Testis (tissue), 5 donors: Measurements from ENCODE around the gene FOXR2. TPM values are rescaled to one million over a fixed set of nuclear protein-coding genes. Genes with fewer than 3 reads are reported as not detected.

Source experiments
- DNase-seq: peaks from one replicate; pipeline ENCODE4 v3.0.0-alpha.2; 2019
- H3K27ac ChIP-seq, 2 donors: fragments of 200-600 bp; sonication (generic); one replicate each; pipeline ENCODE4 v1.5.1; 2019
- H3K27me3 ChIP-seq: fragments of 200-600 bp; sonication (generic); one replicate; pipeline ENCODE4 v1.5.1; 2019
- H3K36me3 ChIP-seq: fragments of 200-600 bp; sonication (generic); one replicate; pipeline ENCODE4 v1.5.1; 2017; ENCODE audit warnings: low read depth; ENCODE audit errors: missing control alignments
- H3K4me1 ChIP-seq: fragments of 200-600 bp; sonication (generic); one replicate; pipeline ENCODE4 v1.5.1; 2019
- H3K4me3 ChIP-seq, 2 donors: fragments of 200-600 bp; sonication (generic); one replicate each; pipeline ENCODE4 v1.5.1; 2017 to 2019
- H3K9me3 ChIP-seq: fragments of 200-600 bp; sonication (generic); one replicate; pipeline ENCODE4 v1.5.1; 2017
- CTCF ChIP-seq, 3 experiments: fragments of 450-650 bp in 2 of 3; fragments of 200-600 bp in 1 of 3; sonication (generic) in 1 of 3; IDR thresholded peaks; one replicate each; pipeline ENCODE4 v1.5.1; 2016 to 2019; ENCODE audit warnings: antibody characterized with exemption in 3 of 3, mild to moderate bottlenecking in 2 of 3, moderate library complexity in 1 of 3
- POLR2A ChIP-seq: fragments of 450-650 bp; IDR thresholded peaks from one replicate; pipeline ENCODE4 v1.6.1; 2017; ENCODE audit warnings: antibody characterized with exemption, mild to moderate bottlenecking, moderate library complexity
- WGBS, 2 donors: methylation state at CpG; one replicate each; pipeline ENCODE4 v1.1.5; 2018; 5-methylcytosine and 5-hydroxymethylcytosine counted together
- intact Hi-C: fragments of 100-400 bp; cut with DNase I; formaldehyde crosslinking; loops from one replicate; pipeline ENCODE4 v1.15.1; 2023; ENCODE audit warnings: low total_unique reads
- long read RNA-seq, 2 donors: transcript quantifications; one replicate each; lab custom pipeline, GENCODE V29; 2026
- polyA plus RNA-seq: library from polyadenylated mRNA; stranded (reverse); fragments of 350-450 nt; fragmentation: Illumina TruSeq; extraction: RNeasy Lipid Tissue Mini Kit (QIAGEN cat#74804); gene quantifications from one replicate; pipeline ENCODE4 v1.2.3, GENCODE V29; 2014; ENCODE audit warnings: low read depth, low replicate concordance; ENCODE audit not compliant: insufficient read depth
- total RNA-seq, 2 donors: library from RNA; depleted of rRNA; stranded (reverse); fragments of >200 nt; gene quantifications; one replicate each; pipeline ENCODE4 v1.2.3, GENCODE V29; 2016

Gene FOXR2
- total RNA-seq, result 1 to 10 TPM; 3.3 to 5.6 TPM
- 2.3 TPM for polyA plus RNA-seq
- long read RNA-seq, donor 1, result 0 reads
- long read RNA-seq, donor 2, result 0 reads

- Histone ChIP-seq H3K9me3 (no peaks in the 10 kb centered on the region), H3K4me3 (no peak within 1 kb of the TSS), H3K27ac (no peak within 1 kb of the TSS), H3K27me3 (no peaks in the 10 kb centered on the region), H3K4me1 (no peaks in the 10 kb centered on the region), H3K36me3 (no peaks in the 10 kb centered on the region)
- DNase-seq, result no peak
- 92 to 96% methylated on average over 1 of the region's 1 CpG for WGBS, 2 donors
- intact Hi-C loops, result no loop called here
- TF ChIP-seq POLR2A (no peak), CTCF (IDR thresholded peaks at IDR 0.05) (no peak)
These were observed at the start of gene FOXR2 for GRCh38 chrX:55623100-55623499. Gene FOXR2, plus strand, starts transcription at chrX:55623400. Its CDS starts 312 bp downstream, at chrX:55623712.

DNA sequence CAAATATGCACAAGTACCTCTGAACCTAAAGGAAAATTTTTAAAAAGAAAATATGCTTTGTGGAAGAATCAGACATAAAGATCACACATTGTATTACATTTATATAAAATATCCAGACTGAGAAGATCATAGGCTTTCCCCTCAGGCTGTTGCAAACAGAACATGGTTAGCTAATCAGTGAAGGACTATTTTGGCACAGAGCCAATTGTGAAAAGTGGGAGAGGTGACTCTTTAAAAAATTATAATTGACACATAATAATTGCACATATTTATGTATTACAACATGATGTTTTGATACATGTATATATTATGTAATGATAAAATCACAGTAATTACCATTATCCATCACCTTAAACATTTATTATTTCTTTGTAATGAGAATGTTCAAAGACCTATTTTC, 44.1 kb upstream of the FOXR2 start:
- intact Hi-C loops, result no loop called here
- Histone ChIP-seq H3K27me3 (no peaks in the 10 kb centered on the region), H3K4me3 (no peak overlapping the region), H3K27ac (no peak overlapping the region), H3K4me1 (no peaks in the 10 kb centered on the region), H3K36me3 (no peaks in the 10 kb centered on the region), H3K9me3 (no peaks in the 10 kb centered on the region)
- TF ChIP-seq CTCF (IDR thresholded peaks at IDR 0.05), result no peak
- TF ChIP-seq POLR2A, result no peak
- no peak for DNase-seq

- Histone ChIP-seq H3K9me3 (no peaks in the 10 kb centered on the region), H3K36me3 (no peaks in the 10 kb centered on the region), H3K4me3 (no peak overlapping the region), H3K27ac (no peak overlapping the region), H3K4me1 (no peaks in the 10 kb centered on the region), H3K27me3 (no peaks in the 10 kb centered on the region)
- 93 to 94% methylated on average over 1 of the region's 1 CpG for WGBS, 2 donors
- TF ChIP-seq POLR2A (no peak), CTCF (IDR thresholded peaks at IDR 0.05) (no peak)
- intact Hi-C loops, result no loop called here
- DNase-seq, result no peak
These were observed 40.8 kb upstream of the FOXR2 start for GRCh38 chrX:55582447-55582846.

DNA sequence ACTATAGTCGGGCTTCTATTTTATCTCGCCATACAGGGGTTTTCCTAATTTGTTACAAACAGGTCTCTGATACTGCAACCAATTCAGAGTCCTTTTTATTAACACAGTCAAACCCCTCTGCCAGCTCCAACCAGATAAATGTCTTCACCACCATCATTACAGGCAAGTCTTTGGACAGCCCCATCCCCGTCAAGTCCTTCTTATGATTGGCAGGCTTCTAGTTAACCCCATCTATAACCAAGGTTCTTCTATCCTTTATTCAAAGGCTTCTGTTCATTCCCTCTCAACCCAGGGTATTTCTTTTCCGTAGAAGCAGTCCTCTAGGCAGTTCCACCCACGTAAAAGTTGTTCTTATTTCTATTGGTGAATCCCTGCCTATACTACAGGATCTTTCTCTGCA, 29.9 kb upstream of the FOXR2 start:
- Histone ChIP-seq H3K36me3 (no peaks in the 10 kb centered on the region), H3K9me3 (no peaks in the 10 kb centered on the region), H3K27me3 (no peaks in the 10 kb centered on the region), H3K27ac (no peak overlapping the region), H3K4me1 (no peaks in the 10 kb centered on the region), H3K4me3 (peak overlapping the region in 1 of 2 donors; percentile 13)
- TF ChIP-seq CTCF (IDR thresholded peaks at IDR 0.05) (no peak), POLR2A (no peak)
- intact Hi-C loops, result no loop called here
- 46 to 49% methylated on average over 3 to 5 of the region's 5 CpGs for WGBS, 2 donors
- DNase-seq, result no peak

DNA sequence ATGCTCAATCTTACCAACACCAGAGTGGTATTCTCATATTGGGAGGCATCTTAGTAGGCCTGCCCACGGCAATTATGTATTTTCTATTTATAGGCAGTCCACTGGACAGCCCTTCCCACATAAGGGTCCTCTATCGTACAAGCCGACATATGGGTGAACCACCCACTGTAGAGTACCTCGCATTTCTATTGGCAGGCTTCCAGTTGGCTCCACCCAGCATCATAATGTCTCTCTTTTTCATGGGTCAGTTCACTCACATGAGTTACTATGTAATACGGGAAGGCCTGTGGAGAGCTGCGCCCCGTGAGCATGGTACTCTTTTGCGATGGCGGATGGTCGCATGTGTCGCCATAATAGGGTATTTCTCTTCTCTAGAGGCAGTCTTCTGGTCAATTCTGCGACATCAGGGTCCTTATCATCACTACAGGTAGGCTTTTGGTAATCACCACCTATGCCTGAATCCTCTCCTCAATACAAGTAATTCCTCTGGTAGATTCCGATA, 29.4 kb upstream of the FOXR2 start:
- H3K36me3 ChIP-seq, result no peaks in the 10 kb centered on the region
- WGBS, 2 donors, result 51 to 79% methylated on average over 11 to 13 of the region's 13 CpGs
- no peaks in the 10 kb centered on the region for H3K4me1 ChIP-seq
- no peak overlapping the region for H3K27ac ChIP-seq
- DNase-seq, result peak; percentile 52
- H3K27me3 ChIP-seq, result no peaks in the 10 kb centered on the region
- TF ChIP-seq CTCF (IDR thresholded peaks at IDR 0.05) (no peak), POLR2A (no peak)
- no peaks in the 10 kb centered on the region for H3K9me3 ChIP-seq
- H3K4me3 ChIP-seq, result peak overlapping the region in 1 of 2 donors; percentile 13
- intact Hi-C loops, result no loop called here
